GM12878 (cell line): ENCODE data around the gene MAPK8IP1. TPM values are rescaled to one million over a fixed set of nuclear protein-coding genes. Genes with fewer than 3 reads are reported as not detected.

ENCODE experiments used
- ATF7 ChIP-seq: fragments of 450-650 bp; IDR thresholded peaks from 2 replicates; pipeline ENCODE4 v1.6.1; 2016; ENCODE audit warnings: low read depth, mild to moderate bottlenecking
- GATAD2B ChIP-seq: fragments of 450-650 bp; conservative IDR thresholded peaks from 2 replicates; pipeline ENCODE4 v1.6.1; 2017; ENCODE audit warnings: low read depth, mild to moderate bottlenecking, moderate library complexity
- LARP7 ChIP-seq: fragments of 450-650 bp; IDR thresholded peaks from 2 replicates; pipeline ENCODE4 v1.6.1; 2017; ENCODE audit warnings: mild to moderate bottlenecking
- MTA2 ChIP-seq: fragments of 450-650 bp; IDR thresholded peaks from 2 replicates; pipeline ENCODE4 v1.6.1; 2016; ENCODE audit warnings: low read depth, mild to moderate bottlenecking, moderate library complexity
- MYC ChIP-seq: IDR thresholded peaks from 2 replicates; pipeline ENCODE4 v1.6.1; 2011; ENCODE audit warnings: mild to moderate bottlenecking, low read length, moderate library complexity, inconsistent platforms; ENCODE audit not compliant: insufficient read depth, insufficient replicate concordance, insufficient read length, severe bottlenecking
- NBN ChIP-seq: fragments of 450-650 bp; IDR thresholded peaks from 2 replicates; pipeline ENCODE4 v1.6.1; 2016
- NFIC ChIP-seq: IDR thresholded peaks from 2 replicates; pipeline ENCODE4 v1.6.1; 2012; ENCODE audit warnings: low read depth, mild to moderate bottlenecking, inconsistent platforms, low read length, moderate library complexity
- NFXL1 ChIP-seq: fragments of 450-650 bp; IDR thresholded peaks from 2 replicates; pipeline ENCODE4 v1.6.1; 2017; ENCODE audit warnings: antibody characterized with exemption, mild to moderate bottlenecking, borderline replicate concordance
- NFYB ChIP-seq: IDR thresholded peaks from 2 replicates; pipeline ENCODE4 v1.6.1; 2011; ENCODE audit warnings: low read depth, mild to moderate bottlenecking, low read length, improper control_type of control experiment, moderate library complexity; ENCODE audit not compliant: insufficient read depth
- NR2F1 ChIP-seq: fragments of 450-650 bp; conservative IDR thresholded peaks from 2 replicates; pipeline ENCODE4 v1.6.1; 2017; ENCODE audit warnings: mild to moderate bottlenecking
- PKNOX1 ChIP-seq: fragments of 450-650 bp; IDR thresholded peaks from 2 replicates; pipeline ENCODE4 v1.6.1; 2016; ENCODE audit warnings: mild to moderate bottlenecking
- POLR2A ChIP-seq: IDR thresholded peaks from 2 replicates; pipeline ENCODE4 v1.6.1; 2011; ENCODE audit warnings: low read depth, mild to moderate bottlenecking, low read length
- POLR2AphosphoS5 ChIP-seq: IDR thresholded peaks from 2 replicates; pipeline ENCODE4 v1.6.1; 2011; ENCODE audit warnings: mild to moderate bottlenecking, low read length, inconsistent platforms
- RAD51 ChIP-seq: fragments of 450-650 bp; IDR thresholded peaks from 2 replicates; pipeline ENCODE4 v1.6.1; 2016; ENCODE audit warnings: moderate library complexity, mild to moderate bottlenecking, inconsistent platforms
- RB1 ChIP-seq: fragments of 450-650 bp; formaldehyde crosslinking; IDR thresholded peaks from 2 replicates; pipeline ENCODE4 v1.6.1; 2017; ENCODE audit warnings: mild to moderate bottlenecking, borderline replicate concordance
- RELB ChIP-seq: fragments of 450-650 bp; IDR thresholded peaks from 2 replicates; pipeline ENCODE4 v1.6.1; 2017; ENCODE audit warnings: low read depth, mild to moderate bottlenecking, moderate library complexity
- RUNX3 ChIP-seq: IDR thresholded peaks from 2 replicates; pipeline ENCODE4 v1.6.1; 2012; ENCODE audit warnings: low read length, inconsistent platforms
- SIN3A ChIP-seq: IDR thresholded peaks from 2 replicates; pipeline ENCODE4 v1.6.1; 2012; ENCODE audit warnings: low read depth, low read length, improper control_type of control experiment
- SMAD5 ChIP-seq: IDR thresholded peaks from 2 replicates; pipeline ENCODE4 v1.6.1; 2016; ENCODE audit warnings: antibody characterized with exemption, low read depth
- SMARCA5 ChIP-seq: fragments of 450-650 bp; IDR thresholded peaks from 2 replicates; pipeline ENCODE4 v1.6.1; 2017; ENCODE audit warnings: mild to moderate bottlenecking
- SMC3 ChIP-seq: IDR thresholded peaks from 2 replicates; pipeline ENCODE4 v1.6.1; 2011; ENCODE audit warnings: low read length, improper control_type of control experiment, borderline replicate concordance
- SP1 ChIP-seq: IDR thresholded peaks from one replicate; pipeline ENCODE4 v1.6.1; 2011; ENCODE audit warnings: low read depth, low read length
- STAT1 ChIP-seq: fragments of 450-650 bp; conservative IDR thresholded peaks from 2 replicates; pipeline ENCODE4 v1.6.1; 2014; ENCODE audit warnings: antibody characterized with exemption, mild to moderate bottlenecking
- USF2 ChIP-seq: IDR thresholded peaks from 2 replicates; pipeline ENCODE4 v1.6.1; 2011; ENCODE audit warnings: low read depth, low read length, improper control_type of control experiment, borderline replicate concordance
- ZNF592 ChIP-seq: fragments of 450-650 bp; IDR thresholded peaks from 2 replicates; pipeline ENCODE4 v1.6.1; 2017; ENCODE audit warnings: mild to moderate bottlenecking, moderate library complexity
- ZZZ3 ChIP-seq: IDR thresholded peaks from 2 replicates; pipeline ENCODE4 v1.6.1; 2011; ENCODE audit warnings: low read depth; ENCODE audit not compliant: control insufficient read depth, insufficient read length
- polyA plus RNA-seq, 11 experiments: library from polyadenylated mRNA; depleted of rRNA in 4 of 11; unstranded in 6 of 11; stranded (reverse) in 5 of 11; fragments of >200 nt; fragmentation: Nextera tagmentation in 4 of 11; fragmentation: Illumina TruSeq in 1 of 11; extraction: Ambion mirVana in 4 of 11; extraction: Trizol in 1 of 11; gene quantifications; 1 replicate in 1 of 11; 2 replicates in 10 of 11; pipeline versions ENCODE4 v1.2.1 to v1.2.3, GENCODE V29; 2011 to 2016; ENCODE audit warnings: inconsistent platforms in 2 of 11, missing spikeins in 2 of 11, low read depth in 1 of 11
- total RNA-seq, 4 experiments: library from RNA; depleted of rRNA in 3 of 4; stranded (reverse); fragments of >200 nt in 3 of 4; fragmentation: Illumina TruSeq in 1 of 4; extraction: Trizol in 1 of 4; gene quantifications; 2 replicates each; pipeline versions ENCODE4 v1.2.1 to v1.2.3, GENCODE V29; 2013 to 2021

Gene MAPK8IP1
- total and polyA plus RNA-seq, 10 of the 15 experiments (the other 5 are each of a cell fraction or from before 2014, with no cell fraction given): 0.04 to 0.44 (median 0.11) TPM; not detected in 2

- TF ChIP-seq RAD51: no peak
- TF ChIP-seq POLR2A: peak; percentile 52; the same call in 1 of the 2 replicates
- TF ChIP-seq NFYB: peak; percentile 79; the same call in 1 of the 2 replicates
- no peak for TF ChIP-seq RB1
- no peak for TF ChIP-seq USF2
- TF ChIP-seq ZZZ3: no peak
- TF ChIP-seq ATF7: no peak
- TF ChIP-seq NR2F1: no peak
- no peak for TF ChIP-seq NFXL1
- peak; percentile 57 for TF ChIP-seq PKNOX1
- no peak for TF ChIP-seq MYC
- no peak for TF ChIP-seq RUNX3
- no peak for TF ChIP-seq SMARCA5
- TF ChIP-seq NBN: no peak
- TF ChIP-seq NFIC: no peak
- TF ChIP-seq LARP7: peak; percentile 73; the same call in 1 of the 2 replicates
- no peak; the same call in 1 of the 2 replicates for TF ChIP-seq SIN3A
- TF ChIP-seq RELB: 0 out of 2 replicates have a peak, but pooled peaks have one; percentile 16
- TF ChIP-seq ZNF592: no peak
- TF ChIP-seq SMAD5: no peak
- peak; percentile 42 for TF ChIP-seq SP1
- 0 out of 2 replicates have a peak, but pooled peaks have one; percentile 44 for TF ChIP-seq GATAD2B
- TF ChIP-seq MTA2: peak; percentile 8; the same call in 1 of the 2 replicates
- no peak for TF ChIP-seq SMC3
- TF ChIP-seq STAT1: 0 out of 2 replicates have a peak, but pooled peaks have one; percentile 7
- no peak for TF ChIP-seq POLR2AphosphoS5
These were observed 33.0 kb downstream of the MAPK8IP1 start (continued) for GRCh38 chr11:45918331-45918941.
